Activated CD4-positive, alpha-beta T cell treated with anti-CD3 and anti-CD28 coated beads for 48 hours (primary cell): ENCODE measurements around the gene BHMT.
"Not testable (repeated sequence)": the region's sequence is repeated elsewhere in the genome, so short reads cannot be mapped to it uniquely, and the experiment has no call there.

Experiments used
- DNase-seq: peaks from one replicate; pipeline ENCODE4 v3.0.0-alpha.2; 2020

The BHMT gene

GRCh38 chr5:79173626-79174025, 62.0 kb downstream of the BHMT start:
- no peak for DNase-seq

DNA sequence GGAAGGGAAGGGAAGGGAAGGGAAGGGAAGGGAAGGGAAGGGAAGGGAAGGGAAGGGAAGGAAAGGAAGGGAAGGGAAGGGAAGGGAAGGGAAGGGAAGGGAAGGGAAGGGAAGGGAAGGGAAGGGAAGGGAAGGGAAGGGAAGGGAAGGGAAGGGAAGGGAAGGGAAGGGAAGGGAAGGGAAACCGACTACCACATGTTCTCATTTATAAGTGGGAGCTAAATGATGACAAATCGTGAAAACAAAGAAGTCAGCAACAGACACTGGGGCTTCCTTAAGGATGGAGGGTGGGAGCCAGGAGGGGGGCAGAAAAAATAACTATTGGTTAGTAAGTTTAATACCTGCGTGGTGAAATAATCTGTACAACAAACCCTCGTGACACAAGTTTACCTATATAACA, 68.8 kb downstream of the BHMT start:
- not testable (repeated sequence) for DNase-seq

GRCh38 chr5:79181419-79182022, 69.9 kb downstream of the BHMT start:
- no peak for DNase-seq
